Hematopoietic multipotent progenitor cell treated with erythropoietin and hydrocortisone succinate and interleukin-3 and kit ligand, for 17 days (in vitro differentiated cells): ENCODE measurements around the gene CENPN.

ENCODE experiments used
- DNase-seq: peaks from one replicate; pipeline ENCODE4 v3.0.0-alpha.2; 2015; ENCODE audit warnings: low spot score

Gene CENPN, protein sequence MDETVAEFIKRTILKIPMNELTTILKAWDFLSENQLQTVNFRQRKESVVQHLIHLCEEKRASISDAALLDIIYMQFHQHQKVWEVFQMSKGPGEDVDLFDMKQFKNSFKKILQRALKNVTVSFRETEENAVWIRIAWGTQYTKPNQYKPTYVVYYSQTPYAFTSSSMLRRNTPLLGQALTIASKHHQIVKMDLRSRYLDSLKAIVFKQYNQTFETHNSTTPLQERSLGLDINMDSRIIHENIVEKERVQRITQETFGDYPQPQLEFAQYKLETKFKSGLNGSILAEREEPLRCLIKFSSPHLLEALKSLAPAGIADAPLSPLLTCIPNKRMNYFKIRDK

DNA sequence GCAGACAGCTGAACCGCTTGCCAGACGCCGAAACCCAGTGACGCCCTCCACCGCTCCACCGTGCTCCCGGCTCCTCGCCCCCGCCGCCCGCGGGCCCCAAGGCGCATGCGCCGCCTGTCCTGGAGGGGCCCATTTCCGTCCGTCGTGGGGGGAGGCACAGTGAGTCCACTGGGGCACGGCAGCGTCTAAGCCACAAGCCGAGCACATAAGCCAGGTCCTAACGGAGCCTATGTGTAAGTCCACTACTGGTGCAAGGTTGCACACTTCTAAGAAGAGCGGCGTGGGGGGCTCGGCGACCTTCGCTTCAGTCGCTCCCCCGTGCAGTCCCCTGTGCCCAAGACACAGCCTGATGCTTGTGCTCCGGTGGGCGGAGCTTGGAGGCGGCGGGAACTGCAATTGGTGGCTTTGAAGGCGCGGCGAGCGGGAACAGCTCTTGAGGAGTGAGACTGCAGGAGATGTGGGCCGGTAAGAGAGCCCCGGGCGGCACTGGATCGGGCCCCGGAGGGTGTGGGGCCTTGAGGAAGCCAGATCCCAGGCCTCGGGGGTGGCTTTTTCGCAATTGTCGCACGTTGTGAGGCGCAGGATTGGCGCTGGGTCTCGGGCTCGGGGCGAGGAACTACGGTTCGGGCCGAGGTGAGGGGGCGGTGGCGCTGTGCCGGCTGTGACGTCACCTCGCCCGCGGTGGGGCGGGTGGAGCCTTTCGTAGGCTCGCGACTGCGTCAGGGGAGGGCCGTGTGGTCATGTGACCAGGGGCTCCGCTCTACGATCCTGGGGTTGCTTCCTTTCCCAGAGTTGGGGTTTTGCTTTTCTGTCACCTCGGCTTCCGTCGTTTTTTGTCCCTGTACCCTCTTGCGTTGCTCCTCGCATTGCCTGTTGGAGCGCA is at the start of gene CENPN, which contains the start of gene CMC2:
Gene CENPN, plus strand, starts transcription at position 402 of the 883 bp plus-strand sequence. CDS start 4,726 bp downstream, outside the sequence.
Gene CMC2, minus strand, starts transcription at position 73 of the 883 bp plus-strand sequence. CDS start 9,491 bp downstream, outside the sequence.
- DNase-seq: peak; percentile 99

DNA sequence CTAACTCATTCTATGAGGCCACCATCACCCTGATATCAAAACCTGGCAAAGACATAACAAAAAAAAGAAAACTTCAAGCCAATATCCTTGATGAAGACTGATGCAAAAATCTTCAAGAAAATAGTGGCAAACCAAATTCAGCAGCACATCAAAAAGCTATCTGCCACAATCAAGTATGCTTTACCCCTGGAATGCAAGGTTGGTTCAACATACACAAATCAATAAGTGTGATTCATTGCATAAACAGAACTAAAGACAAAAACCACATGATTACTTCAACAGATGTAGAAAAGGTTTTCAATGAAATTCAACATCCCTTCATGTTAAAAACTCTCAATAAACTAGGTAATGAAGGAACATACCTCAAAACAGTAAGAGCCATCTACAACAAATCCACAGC is 48.7 kb upstream of the CENPN start:
- no peak for DNase-seq

DNA sequence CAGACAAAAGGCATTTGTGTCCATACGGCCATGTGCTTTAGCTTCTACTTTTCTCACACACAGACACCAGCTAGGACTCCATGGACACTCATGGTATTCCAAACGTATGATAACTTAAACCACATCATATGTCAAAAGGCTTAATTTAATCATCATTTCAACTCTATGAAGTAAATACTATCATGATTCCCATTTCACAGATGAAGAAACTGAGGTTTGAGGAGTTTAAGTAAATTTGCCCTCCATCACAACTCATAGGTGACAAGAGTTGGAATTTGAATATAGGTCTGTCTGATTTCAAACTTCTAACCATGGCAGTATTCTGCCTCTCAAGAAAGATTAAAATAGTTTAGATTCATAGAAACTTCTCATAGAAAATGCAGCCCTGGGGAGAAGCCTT is 44.1 kb upstream of the CENPN start:
- no peak for DNase-seq

DNA sequence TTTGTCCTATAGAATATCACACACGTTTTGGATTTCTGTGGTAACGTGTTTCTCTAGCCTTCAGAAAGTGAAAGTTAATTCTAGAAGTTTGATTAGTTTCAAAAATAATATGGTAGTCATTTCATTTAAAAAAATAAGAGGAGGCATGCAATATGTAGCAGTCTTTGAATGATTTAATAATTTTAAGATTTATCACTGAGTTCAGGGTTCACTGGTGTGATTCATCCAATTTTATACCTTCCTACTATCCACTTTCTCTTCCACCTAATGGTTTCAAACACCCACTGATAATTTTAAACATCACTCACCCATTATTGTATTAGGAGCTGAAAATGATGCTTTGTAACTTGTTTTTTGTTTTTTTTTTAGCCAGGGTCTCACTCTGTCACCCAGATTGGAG is 42.7 kb upstream of the CENPN start:
- DNase-seq: no peak

DNA sequence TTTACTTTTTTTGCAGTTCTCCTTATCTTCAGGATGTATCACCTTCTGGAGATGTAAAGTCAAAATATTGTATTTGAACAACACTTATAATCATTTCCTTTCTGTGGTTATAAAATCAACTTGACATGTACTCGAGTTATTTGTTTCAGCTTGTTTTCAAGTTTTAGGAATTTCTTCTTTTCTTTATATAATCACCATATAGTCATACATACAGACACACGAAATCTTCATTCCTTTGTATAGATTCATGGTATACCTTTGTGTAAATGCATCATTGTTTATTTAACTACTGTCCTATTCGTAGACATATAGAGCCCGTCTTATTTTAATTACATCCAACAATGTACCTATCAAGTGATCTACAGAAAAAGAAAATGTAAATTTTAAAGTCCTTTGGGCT is 40.4 kb upstream of the CENPN start:
- no peak for DNase-seq

DNA sequence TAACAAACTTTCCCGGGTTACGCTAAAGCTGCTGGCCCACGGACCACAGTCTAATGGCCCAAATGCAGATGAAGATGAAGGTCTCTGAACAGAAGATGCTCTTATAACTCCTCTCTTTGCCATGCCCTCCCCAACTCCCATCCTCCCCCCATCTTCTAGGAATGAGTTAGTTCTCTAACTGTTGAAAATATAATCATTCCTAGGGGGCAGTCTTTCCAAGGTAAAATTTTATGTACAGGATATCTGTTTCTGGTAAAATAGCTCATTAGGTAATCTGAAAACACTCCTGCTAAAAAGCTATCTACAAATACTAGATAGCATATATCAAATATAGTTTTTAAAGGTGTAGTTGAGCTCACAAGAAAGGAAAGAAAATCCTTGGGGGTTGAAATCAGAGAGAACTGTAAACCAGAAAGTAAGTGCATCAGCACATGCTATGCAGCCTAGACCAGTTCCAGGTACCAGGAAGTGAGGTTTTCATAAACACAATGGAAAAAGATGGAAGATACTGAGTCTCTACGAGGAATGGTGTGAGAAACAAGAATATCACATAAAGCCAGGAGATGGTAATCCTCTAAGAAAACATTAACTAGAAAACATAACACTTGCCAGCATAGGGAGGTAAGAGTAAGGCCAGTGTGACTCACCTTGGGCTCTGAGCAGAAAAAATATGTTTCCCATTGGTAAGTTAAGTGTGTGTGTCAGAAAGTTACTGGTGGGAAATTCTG is 38.5 kb upstream of the CENPN start:
- no peak for DNase-seq

DNA sequence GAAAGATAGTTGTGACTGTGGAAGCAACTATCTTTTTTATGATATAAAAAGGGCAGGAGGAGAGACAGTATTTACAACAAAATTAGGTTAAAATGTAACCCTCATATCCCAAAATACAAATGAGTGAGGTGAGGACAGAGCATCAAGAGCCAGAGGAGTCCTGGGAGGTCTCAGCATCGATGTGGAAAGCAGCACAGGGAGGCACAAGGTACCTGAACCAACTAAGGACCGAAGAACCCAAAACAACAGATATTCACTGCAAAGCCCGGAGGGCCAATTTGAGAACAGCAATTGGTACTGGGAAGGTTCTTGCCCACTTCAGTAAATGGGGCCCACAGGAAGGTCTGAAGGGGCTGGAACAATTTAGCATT is 37.9 kb upstream of the CENPN start:
- no peak for DNase-seq

DNA sequence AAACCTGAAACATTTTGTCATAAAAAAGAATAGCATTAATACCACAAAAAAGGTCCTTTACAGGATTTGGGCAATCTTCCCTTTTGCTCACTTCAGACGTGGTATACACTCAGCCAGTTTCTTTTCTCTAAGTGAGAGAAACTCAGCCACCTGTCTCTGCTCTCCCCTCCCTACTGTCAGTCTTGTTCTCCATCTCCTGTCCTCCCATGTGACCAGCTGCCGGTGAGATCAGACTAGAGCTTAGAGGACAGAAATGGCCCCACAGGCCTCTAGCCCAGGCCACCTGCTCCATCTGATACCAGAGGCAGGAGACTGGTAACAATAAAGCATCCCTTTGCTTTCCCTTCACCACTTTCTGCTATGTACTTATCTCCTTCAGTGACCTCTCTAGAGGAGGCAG is 35.2 kb upstream of the CENPN start:
- DNase-seq: no peak

DNA sequence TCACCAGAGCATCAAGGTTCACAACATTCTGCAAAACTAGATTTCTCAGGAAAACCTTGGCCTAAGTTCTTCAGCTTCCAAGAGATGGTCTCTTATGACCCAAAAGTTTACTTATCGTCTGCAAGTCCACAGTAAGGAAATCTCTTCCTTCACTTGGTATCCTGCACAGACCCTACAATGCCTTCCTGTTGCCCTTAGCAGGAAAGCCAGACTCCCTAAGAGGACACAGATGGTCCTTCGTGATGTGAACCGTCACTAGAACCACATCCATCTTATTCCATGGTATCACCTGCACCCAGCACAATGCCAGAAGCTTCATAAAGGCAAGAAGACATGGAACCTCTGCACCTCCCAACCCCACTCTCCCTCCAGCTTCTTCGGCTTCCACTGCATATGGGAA is 34.4 kb upstream of the CENPN start:
- no peak for DNase-seq

DNA sequence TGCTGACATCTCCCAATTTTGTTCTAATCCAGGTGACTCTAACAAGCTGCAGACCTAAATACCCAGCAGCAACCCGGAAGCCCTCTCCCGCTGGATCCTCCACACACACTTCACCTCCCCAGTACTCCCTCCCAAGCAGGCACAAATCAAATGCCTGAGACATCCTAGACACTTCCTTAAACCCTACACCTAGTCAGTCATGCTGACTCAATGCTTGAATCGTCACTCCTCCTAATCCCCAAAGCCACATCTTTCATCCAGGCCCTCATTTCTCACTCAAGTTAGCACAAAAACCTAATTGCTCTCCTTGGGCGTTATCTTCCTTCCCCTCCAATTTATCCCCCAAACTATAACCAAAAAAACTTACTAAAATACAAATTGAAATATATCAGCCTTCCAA is 33.0 kb upstream of the CENPN start:
- no peak for DNase-seq

DNA sequence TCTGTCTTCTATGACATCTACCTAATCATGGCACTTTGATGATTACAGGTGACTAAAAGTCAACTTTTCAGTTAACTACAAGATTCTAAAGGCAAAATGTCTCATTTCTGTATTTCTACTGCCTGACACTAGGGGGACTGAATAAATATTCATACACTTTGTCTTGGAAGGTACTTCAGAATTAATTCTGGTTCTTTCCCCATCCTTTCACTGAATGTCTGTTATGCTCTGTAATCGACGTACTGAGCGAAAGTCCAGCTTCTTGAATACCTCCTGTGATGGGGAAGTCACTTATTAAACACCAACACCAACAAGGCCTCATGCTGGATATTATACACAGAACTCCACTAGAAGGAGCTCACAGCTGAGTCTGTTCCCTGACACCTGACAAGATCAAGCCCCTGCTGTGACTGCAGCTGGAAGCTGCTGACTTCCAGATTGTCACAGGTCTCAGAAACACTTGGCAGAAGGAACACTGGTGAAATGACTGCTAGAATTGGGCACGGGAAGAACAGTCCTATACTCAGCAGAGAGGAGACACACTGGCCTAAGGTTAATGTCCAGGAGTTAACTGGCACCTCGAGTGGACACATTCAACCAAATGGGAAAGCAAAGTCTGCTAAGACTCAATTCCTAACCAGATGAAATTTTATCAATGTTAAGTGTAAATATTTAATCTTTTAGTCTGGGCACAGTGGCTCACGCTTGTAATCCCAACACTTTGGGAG is 32.2 kb upstream of the CENPN start:
- no peak for DNase-seq

DNA sequence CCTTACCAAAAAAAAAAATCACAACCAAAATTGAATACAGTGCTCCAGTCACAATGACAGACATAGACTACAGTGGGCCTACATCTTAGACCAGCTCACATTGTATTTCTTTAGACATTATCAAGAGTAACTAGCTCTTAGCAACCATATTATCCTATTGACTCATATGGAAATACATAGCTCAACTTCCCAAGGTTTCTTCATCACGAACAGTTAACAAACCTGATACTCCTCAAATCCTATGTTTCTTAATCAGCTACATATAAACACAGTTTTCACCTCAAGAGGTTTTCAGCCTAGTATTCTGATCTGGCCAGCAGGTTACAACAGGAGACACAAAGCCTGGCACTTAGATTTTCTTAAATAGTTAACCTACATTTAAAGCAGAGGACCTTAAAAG is 30.1 kb upstream of the CENPN start:
- DNase-seq: no peak

DNA sequence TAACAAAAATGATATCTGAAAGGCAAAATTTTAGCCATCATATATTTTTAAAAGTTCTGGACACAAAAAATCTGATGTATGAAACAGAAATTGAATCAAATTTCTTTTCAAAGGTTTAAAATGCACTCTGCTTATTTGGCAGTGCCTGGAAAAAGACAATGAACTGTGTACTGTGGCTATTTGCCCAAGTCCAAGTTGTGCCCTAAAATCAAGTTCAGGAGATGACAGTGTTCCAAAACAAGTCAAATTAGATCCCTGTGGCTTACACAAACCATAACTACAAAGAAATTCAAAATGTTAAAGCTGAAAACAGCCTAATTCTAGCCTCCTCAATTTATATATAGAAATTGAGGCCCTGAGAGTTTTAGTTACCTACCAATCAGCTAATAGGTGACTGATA is 25.9 kb upstream of the CENPN start:
- no peak for DNase-seq

DNA sequence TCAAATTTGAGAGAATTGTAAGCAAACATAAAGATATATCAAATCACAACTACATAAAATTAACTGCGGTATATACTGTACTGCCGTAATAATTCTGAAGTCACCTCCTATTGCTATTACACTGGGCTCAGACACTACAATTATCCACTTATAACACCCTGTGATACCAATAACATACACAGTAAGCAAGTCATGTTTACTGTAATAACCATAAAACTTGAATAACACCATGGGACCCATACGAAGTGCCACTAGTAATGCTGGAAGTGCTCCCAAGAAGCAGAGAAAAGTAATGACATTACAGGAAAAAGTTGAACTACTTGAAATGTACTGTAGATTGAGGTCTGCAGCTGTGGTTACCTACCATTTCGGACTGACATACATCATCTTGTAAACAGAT is 24.4 kb upstream of the CENPN start:
- DNase-seq: no peak

DNA sequence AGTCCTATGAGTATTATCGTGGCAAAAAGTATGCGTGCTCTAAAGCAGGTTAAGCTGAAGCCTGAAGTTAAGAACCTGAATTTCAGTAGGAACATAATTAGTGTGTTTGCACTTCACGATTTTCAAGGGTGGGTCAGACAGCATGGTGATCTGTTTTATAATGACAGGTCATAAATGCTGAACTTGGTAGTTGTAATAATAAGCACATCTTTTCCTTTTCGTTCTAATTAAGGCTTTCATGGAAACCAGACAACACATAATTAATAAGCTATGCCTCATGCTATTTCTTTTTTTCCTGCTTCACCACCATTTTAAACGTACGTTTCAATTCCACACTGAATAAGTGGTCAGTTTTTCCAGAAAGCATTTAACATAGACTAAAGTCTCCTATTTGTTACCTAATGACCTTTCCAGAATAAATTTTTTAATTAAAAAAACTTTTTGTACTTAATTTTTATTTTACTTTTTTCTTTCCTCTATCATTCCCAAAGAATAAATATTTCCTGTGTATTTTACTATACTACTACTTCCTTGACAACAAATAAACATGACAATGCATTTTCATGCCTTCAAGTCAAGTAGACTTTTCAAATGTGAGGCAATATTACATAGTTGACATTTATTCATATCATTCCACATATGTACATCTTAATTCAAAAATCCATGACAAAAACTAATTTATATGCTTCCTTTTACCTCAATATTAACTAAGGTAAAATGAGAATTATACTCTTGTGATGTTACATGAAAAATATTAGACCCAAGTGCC is 22.7 kb upstream of the CENPN start:
- DNase-seq: no peak

DNA sequence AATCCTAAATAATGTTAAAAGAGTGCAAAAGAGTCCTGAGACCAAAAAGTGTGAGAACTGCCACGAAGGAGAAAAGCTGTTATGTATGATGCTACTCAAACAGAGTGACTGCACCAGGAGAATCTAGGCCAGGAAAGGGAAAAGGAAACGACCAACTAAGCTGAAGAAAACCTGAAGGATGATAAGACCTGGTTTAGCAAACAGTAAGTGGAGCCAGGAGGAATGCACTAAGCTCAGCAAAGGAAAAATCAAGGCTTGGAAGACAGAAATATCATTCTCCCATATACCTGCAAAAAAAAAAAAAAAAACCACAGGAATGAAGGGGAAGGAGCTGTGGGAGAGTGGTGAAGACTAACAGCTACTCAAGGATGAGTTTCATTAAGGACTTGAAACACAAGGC is 21.4 kb upstream of the CENPN start:
- DNase-seq: no peak

DNA sequence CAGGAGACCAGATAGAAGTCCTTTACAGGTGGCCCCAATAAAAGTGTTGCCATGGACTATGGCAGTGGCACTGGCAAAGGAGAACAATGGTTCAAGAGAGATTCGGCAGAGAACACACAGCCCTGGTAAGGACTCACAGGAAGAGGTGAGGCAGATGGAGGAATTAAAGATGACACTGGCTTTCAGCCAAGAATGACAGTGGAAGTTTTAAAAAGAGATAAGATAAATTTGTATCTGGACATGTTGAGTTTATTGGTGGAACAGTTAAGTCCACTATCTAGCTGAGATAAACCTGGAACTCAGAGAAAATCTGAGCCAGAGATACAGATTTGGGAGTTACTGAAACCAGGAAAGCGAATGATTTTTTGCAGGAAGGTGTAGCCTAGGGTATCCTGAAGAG is 20.5 kb upstream of the CENPN start:
- DNase-seq: no peak

DNA sequence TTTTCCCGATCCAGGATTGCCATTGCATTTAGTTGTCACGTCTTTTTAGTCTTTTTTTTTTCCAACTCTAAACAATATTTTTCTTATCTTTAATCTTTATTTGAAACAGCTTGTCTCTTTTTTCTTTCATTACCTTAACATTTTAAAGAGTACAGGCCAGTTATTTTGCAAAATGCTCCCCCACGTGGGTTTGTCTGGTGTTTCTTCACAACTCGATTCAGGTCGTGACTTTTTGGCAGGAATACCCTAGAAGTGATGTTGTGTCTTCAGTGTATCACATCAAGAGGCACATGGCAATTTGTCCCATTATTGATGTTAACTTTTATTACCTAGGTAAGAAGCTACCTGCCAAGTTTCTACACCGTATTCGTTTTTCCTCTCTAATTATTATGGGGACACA is 18.3 kb upstream of the CENPN start:
- no peak for DNase-seq

DNA sequence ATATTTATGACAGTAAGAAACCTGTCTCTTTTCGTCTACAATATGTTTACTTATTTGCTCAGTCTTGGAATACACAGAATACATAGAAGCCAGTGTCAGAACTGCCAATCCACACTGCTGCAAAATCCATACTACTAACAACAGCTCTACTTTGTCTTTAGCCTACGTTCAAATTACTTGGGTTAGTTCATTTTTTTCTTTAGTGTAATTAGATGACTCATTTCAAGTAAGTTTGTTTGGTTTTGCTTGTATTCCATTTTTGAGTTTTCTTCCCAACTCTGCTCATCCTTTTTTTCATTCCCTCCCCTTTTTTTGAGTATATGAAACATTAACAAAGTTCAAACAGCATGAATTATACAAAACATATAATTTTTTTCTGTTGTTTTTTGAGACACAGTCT is 17.2 kb upstream of the CENPN start:
- no peak for DNase-seq

DNA sequence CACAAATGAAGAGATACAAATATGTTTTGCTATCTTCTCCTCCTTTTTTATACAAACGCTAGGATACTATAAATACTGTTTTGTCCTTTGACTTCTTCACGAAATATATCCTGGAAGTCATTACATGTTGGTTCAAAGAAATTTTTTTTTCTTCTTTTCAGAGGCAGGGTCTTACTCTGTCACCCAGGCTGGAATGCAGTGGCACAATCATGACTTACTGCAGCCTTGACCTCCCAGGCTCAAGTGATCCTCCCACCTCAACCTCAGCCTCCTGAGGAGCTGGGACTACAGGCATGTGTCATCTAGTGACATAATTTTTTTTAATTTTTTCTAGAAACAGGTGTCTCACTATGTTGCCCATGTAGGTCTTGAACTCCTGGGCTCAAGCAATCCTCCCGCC is 16.4 kb upstream of the CENPN start:
- DNase-seq: no peak

DNA sequence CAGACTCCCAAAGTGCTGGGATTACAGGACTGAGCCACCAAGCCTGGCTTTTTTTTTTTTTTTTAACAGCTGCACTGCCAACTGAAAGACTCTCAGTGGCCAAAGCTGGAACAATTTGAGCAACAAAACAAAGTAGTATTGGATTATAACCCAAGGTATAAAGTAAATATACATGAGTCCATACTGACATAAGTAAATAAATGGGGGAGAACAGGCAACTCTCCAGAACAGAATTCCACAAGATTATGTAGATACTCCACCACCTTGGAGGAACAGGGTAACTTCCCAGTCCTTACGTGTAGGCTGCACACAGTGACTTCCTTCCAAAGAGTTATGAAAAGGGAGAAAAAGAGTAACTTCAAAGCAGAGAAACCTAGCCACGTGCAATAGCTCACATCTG is 16.0 kb upstream of the CENPN start:
- DNase-seq: no peak
